Coronary artery (tissue), 2 donors: ENCODE data around the gene FYN.
"Not testable (repeated sequence)": the region's sequence is repeated elsewhere in the genome, so short reads cannot be mapped to it uniquely, and the experiment has no call there.

Experiments used
- DNase-seq: peaks from one replicate; pipeline ENCODE4 v3.0.0-alpha.2; 2017; ENCODE audit warnings: low spot score
- H3K27ac ChIP-seq, 2 donors: fragments of 200-600 bp; sonication (generic); one replicate each; pipeline ENCODE4 v1.5.1; 2016 to 2019
- H3K4me3 ChIP-seq: fragments of 200-600 bp; sonication (generic); 2 replicates; pipeline ENCODE4 v1.5.1; 2016; ENCODE audit warnings: mild to moderate bottlenecking, moderate library complexity
- CTCF ChIP-seq: fragments of 200-600 bp; sonication (generic); IDR thresholded peaks from one replicate; pipeline ENCODE4 v1.5.1; 2019; ENCODE audit warnings: antibody characterized with exemption

FYN gene

GRCh38 chr6:111788379-111789276, 84.6 kb downstream of the FYN start:
- no peak overlapping the region for H3K27ac ChIP-seq
- TF ChIP-seq CTCF: no peak
- no peak for DNase-seq
- no peak overlapping the region for H3K4me3 ChIP-seq

GRCh38 chr6:111786151-111786550, 87.1 kb downstream of the FYN start:
- not testable (repeated sequence) for H3K4me3 ChIP-seq, DNase-seq, H3K27ac ChIP-seq

GRCh38 chr6:111784433-111784832, 88.8 kb downstream of the FYN start:
- Histone ChIP-seq H3K4me3 (no peak overlapping the region), H3K27ac (no peak overlapping the region)
- no peak for TF ChIP-seq CTCF
- DNase-seq: no peak

GRCh38 chr6:111782887-111783466, 90.3 kb downstream of the FYN start:
- H3K27ac ChIP-seq: no peak overlapping the region
- H3K4me3 ChIP-seq: no peak overlapping the region
- no peak for TF ChIP-seq CTCF
- DNase-seq: no peak

- H3K4me3 ChIP-seq: no peak overlapping the region
- no peak for DNase-seq
- no peak for TF ChIP-seq CTCF
- H3K27ac ChIP-seq: no peak overlapping the region
Measured at GRCh38 chr6:111782192-111782809, 91.0 kb downstream of the FYN start.

GRCh38 chr6:111781041-111781708, 92.1 kb downstream of the FYN start:
- TF ChIP-seq CTCF: no peak
- Histone ChIP-seq H3K27ac (peak overlapping the region in 1 of 2 donors; percentile 19), H3K4me3 (no peak overlapping the region)
- no peak for DNase-seq

GRCh38 chr6:111780393-111780792, 92.9 kb downstream of the FYN start:
- Histone ChIP-seq H3K4me3 (no peak overlapping the region), H3K27ac (no peak overlapping the region)
- DNase-seq: no peak
- no peak for TF ChIP-seq CTCF
